HG02623 (cell line): ENCODE data around the gene PLPPR1.
"Not testable (repeated sequence)": the region's sequence is repeated elsewhere in the genome, so short reads cannot be mapped to it uniquely, and the experiment has no call there.

Experiments
- ATAC-seq: cut with Tn5 transposase; IDR thresholded peaks from one replicate; pipeline ENCODE4 v1.9.1; 2021; ENCODE audit warnings: moderate library complexity; ENCODE audit not compliant: unreplicated experiment

The PLPPR1 gene

GRCh38 chr9:101274971-101275768, 246.6 kb downstream of the PLPPR1 start:
- ATAC-seq: no peak

- no peak for ATAC-seq
Observed at GRCh38 chr9:101275769-101276250, 247.3 kb downstream of the PLPPR1 start.

DNA sequence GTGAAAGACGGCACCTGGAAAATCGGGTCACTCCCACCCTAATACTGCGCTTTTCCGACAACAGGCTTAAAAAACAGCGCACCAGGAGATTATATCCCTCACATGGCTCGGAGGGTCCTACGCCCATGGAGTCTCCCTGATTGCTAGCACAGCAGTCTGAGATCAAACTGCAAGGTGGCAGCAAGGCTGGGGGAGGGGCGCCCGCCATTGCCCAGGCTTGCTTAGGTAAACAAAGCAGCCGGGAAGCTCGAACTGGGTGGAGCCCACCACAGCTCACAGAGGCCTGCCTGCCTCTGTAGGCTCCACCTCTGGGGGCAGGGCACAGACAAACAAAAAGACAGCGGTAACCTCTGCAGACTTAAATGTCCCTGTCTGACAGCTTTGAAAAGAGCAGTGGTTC, 262.5 kb downstream of the PLPPR1 start:
- not testable (repeated sequence) for ATAC-seq

- no peak for ATAC-seq
Observed at GRCh38 chr9:101299901-101300300, 271.4 kb downstream of the PLPPR1 start.

DNA sequence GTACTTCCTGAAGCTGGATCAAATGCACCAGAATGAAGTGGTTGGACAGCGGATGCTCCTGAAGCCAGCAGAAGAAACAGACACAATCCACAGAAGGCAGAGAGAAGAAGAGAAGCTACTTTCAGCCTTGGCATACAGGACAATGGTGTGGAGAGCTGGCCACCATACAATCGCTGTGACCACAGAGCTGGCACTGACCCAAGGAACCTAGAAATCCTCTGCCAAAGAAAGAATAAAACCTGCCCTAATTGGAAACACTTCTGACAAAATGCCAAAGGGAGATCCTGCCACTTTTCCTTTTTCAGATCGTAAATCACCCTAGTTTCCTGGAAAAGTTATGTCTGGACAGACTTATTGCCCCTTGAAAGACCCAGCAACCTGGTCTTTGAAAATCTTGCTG, 278.5 kb downstream of the PLPPR1 start:
- no peak for ATAC-seq

DNA sequence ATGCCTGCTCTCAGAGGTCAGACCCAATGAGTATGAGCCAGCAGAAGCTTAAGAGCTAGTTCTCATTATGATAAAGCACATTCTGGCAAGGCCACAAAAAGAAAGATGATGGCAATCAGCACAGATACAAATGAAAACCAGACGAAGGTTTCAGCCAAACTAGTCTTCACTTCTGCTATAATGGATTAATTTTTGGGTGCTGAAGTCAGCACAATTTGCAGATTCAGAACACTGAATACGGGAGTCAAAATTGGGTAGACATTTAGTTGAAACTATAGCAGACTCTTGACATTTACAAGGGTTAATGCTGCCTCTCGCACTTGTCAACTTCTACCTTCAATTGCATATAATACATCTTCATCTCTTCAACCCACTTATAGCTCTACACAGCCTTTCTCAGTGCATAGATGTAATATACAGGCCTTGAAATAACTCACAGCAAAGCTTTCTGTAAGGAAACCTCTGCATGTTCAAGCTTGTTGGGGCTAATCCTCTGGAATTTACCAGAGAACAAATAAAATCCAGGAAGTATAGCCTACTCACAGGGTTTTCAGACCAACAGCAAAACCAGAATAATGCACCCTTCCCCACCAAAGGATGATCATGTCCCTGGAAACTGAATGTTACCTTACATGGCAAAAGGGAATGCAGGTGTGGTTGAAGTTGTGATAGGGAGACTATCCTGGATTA, 279.1 kb downstream of the PLPPR1 start:
- no peak for ATAC-seq

- no peak for ATAC-seq
Observed at GRCh38 chr9:101309139-101309538, 280.6 kb downstream of the PLPPR1 start.

DNA sequence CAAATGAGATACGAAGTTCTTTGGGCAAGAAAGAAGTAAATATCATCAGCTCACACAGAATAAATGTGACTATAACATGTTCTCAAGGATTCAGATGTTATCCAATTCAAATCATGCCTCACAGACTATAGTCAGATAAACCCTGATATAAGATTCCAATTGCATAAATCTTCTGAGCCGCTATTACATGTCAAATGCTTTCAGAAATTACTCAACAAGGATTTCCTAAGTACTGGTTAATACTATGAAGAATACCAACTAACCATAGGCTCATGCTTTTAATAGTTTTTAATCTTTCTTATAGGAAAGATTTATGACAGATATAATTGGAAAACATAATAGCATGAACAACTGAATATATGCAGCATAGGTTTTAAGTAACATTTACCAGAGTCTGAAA, 282.7 kb downstream of the PLPPR1 start:
- no peak for ATAC-seq

- ATAC-seq: peak; percentile 92
Observed at GRCh38 chr9:101311758-101312420, 283.4 kb downstream of the PLPPR1 start.

GRCh38 chr9:101312661-101313060, 284.1 kb downstream of the PLPPR1 start:
- ATAC-seq: no peak

DNA sequence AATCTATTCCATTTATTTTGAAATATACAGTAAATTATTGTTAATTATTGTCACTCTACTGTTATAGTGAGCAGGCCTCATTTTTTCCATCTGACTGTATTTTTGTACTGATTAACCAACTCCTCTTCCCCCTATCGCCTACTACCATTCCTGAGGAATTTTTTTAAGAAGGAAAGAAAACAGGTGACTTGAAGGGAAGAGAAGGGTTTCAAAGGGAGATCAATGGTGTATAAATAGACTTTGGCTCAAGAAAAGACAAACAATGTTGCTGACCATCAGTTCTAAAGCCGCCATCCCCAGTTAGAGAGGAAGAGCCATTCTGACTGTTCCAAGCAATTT, 286.6 kb downstream of the PLPPR1 start:
- ATAC-seq: no peak

DNA sequence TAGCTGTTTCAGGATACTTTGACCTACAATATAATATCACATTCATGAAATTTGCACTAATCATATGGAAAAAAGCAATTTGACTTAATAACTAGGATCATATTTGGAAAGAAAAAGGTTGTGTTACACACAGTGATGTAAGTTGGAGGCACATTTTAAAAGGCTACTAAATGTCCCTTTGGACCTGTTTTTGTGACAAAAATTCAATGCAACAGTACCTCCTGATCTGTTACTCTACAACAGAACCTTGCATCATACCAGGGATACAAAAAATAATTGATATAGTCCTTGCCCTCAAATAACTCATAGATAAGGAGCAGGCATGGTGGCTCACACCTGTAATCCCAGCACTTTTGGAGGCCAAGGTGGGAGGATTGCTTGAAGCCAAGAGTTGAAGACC, 289.2 kb downstream of the PLPPR1 start:
- no peak for ATAC-seq

GRCh38 chr9:101323129-101323528, 294.6 kb downstream of the PLPPR1 start:
- ATAC-seq: no peak

GRCh38 chr9:101324245-101324804, 295.8 kb downstream of the PLPPR1 start:
- ATAC-seq: no peak

GRCh38 chr9:101325053-101325452, 296.5 kb downstream of the PLPPR1 start:
- ATAC-seq: no peak

DNA sequence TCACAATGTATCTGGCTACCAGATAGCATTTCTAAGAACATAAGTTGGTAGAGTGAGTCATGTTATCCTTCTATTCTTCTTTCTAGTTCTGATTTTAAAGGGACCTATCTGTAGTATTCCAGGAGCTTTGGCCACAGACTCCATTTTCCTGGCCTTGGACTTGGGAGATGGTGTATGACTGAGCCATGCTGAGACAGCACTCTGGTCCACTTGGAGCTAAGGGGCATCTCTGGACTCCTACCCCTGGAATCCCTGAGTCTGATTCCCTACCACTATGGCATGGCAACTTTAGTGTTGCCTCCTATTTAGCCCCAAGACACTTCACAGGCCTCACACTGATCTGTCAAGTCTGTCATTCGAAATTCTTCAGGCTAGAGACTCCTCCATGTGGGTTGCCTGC, 297.5 kb downstream of the PLPPR1 start:
- no peak for ATAC-seq

DNA sequence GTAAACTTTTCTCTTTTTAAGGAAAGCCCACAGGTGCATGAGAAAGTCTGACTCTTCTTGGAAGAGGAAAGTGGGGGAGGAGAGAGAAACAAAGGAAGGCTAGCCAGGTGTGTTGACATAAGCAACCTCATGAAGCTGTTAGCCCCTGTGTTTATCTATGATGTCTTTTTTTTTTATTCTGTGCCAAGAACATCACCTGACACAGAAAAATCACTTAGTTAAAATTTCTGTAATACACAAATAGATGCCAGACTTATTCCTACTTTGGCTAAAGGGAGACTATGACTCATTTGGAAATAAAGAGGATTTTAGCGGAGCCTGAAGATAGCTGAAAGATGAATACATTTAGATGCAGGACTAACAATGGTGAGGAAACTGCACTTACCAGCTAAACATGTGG, 298.0 kb downstream of the PLPPR1 start:
- ATAC-seq: no peak

DNA sequence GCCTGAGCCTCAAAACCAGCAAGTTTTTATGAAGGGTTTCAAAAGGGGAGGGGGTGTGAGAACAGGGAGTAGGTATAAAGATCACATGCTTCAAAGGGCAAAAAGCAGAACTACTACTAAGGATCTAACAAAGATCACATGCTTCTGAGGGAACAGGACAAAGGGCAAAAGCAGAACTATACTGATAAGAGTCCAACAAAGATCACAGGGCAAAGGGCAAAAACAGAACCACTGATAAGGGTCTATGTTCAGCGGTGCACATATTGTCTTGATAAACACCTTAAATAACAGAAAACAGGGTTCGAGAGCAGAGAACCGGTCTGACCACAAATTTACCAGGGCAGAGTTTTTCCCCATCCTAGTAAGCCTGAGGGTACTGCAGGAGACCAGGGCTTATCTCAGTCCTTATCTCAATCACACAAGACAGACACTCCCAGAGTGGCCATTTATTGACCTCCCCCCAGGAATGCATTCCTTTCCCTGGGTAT, 298.9 kb downstream of the PLPPR1 start:
- not testable (repeated sequence) for ATAC-seq

GRCh38 chr9:101332362-101332761, 303.8 kb downstream of the PLPPR1 start:
- ATAC-seq: no peak

GRCh38 chr9:101333490-101333889, 305.0 kb downstream of the PLPPR1 start:
- no peak for ATAC-seq

DNA sequence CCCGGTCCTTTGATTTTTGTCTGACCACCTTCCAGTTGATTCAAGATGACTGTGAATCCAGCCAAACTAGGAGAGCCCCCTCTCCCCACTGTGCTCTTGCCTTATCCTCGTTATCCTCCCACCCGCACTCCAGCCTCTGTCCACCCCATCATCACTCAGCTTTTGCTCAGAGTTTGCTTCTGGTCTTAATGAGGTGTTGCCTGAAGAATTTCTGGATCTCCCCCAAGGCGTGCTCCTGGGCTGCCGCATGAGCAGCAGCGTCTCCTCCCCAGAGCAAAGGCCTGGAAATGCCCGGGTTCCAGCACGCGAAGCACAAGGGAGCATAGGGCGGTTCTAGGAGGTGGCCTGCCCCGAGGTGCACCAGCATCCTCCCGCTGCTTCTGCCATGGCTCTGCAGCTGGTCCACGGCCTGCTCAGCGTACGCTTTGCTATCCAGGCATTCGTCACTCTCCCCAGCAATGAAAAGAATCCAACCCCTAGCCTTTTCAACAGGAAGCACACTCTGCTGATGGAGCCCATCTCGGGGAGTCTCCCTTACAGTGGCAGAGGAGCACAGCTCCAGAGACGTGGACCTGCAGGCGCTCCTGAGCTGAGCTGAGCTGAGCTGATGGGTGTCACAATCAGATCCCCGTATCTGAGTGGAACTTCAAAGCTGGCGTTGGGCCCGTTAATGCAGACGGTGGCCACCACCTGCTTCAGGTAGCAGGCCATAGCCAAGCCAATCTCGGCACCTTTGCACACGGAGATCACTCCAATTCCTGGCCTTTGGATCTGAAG, 305.6 kb downstream of the PLPPR1 start:
- ATAC-seq: no peak
